ENCODE measurements around the gene TMEM141.

Gene TMEM141

GRCh38 chr9:136744773-136745172, 46.4 kb upstream of the TMEM141 start:
- no peak overlapping the region for H3K4me2 ChIP-seq
- no peak overlapping the region for H3K27ac ChIP-seq
- no peak for TF ChIP-seq CTCF (conservative IDR thresholded peaks at IDR 0.05; ENCODE audit: low read depth, low read length)

GRCh38 chr9:136745389-136746154, 45.6 kb upstream of the TMEM141 start:
- Histone ChIP-seq H3K9ac (no peak overlapping the region), H3K36me3 (ENCODE audit: insufficient read depth) (no peaks in the 10 kb centered on the region), H2AFZ (ENCODE audit: low read depth) (no peak overlapping the region), H3K4me2 (no peak overlapping the region), H3K4me3 (IDR thresholded peaks at IDR 0.05; ENCODE audit: insufficient read depth, low read depth, low read length) (no peak overlapping the region), H3K27ac (no peak overlapping the region), H3K27me3 (ENCODE audit: insufficient read depth, low read depth) (peaks cover 96% of the 10 kb centered on the region), H4K20me1 (ENCODE audit: insufficient read depth) (no peaks in the 10 kb centered on the region), H3K79me2 (ENCODE audit: insufficient read depth, low read depth) (no peaks in the 10 kb centered on the region), H3K4me1 (ENCODE audit: low read depth, poor library complexity, severe bottlenecking) (peaks cover 11% of the 10 kb centered on the region)
- no peak for TF ChIP-seq CTCF (conservative IDR thresholded peaks at IDR 0.05; ENCODE audit: low read depth, low read length)

More at GRCh38 chr9:136744773-136745172, 46.4 kb upstream of the TMEM141 start:
- Histone ChIP-seq H3K79me2 (ENCODE audit: insufficient read depth, low read depth) (no peaks in the 10 kb centered on the region), H3K27me3 (ENCODE audit: insufficient read depth, low read depth) (peaks cover 96% of the 10 kb centered on the region), H4K20me1 (ENCODE audit: insufficient read depth) (no peaks in the 10 kb centered on the region), H3K9ac (no peak overlapping the region), H2AFZ (ENCODE audit: low read depth) (no peak overlapping the region), H3K4me3 (IDR thresholded peaks at IDR 0.05; ENCODE audit: insufficient read depth, low read depth, low read length) (no peak overlapping the region), H3K4me1 (ENCODE audit: low read depth, poor library complexity, severe bottlenecking) (peaks cover 11% of the 10 kb centered on the region), H3K36me3 (ENCODE audit: insufficient read depth) (no peaks in the 10 kb centered on the region)

- Histone ChIP-seq H3K4me3 (IDR thresholded peaks at IDR 0.05; ENCODE audit: insufficient read depth, low read depth, low read length) (no peak overlapping the region), H3K4me1 (ENCODE audit: low read depth, poor library complexity, severe bottlenecking) (peaks cover 9% of the 10 kb centered on the region), H3K27me3 (ENCODE audit: insufficient read depth, low read depth) (peaks cover 96% of the 10 kb centered on the region), H3K27ac (no peak overlapping the region), H4K20me1 (ENCODE audit: insufficient read depth) (no peaks in the 10 kb centered on the region), H3K4me2 (no peak overlapping the region), H3K36me3 (ENCODE audit: insufficient read depth) (no peaks in the 10 kb centered on the region), H3K9ac (no peak overlapping the region), H2AFZ (ENCODE audit: low read depth) (no peak overlapping the region), H3K79me2 (ENCODE audit: insufficient read depth, low read depth) (no peaks in the 10 kb centered on the region)
- TF ChIP-seq CTCF (conservative IDR thresholded peaks at IDR 0.05; ENCODE audit: low read depth, low read length) = no peak
Measured at GRCh38 chr9:136746155-136746490, 45.0 kb upstream of the TMEM141 start.

GRCh38 chr9:136746621-136747020, 44.5 kb upstream of the TMEM141 start:
- no peak for TF ChIP-seq CTCF (conservative IDR thresholded peaks at IDR 0.05; ENCODE audit: low read depth, low read length)
- Histone ChIP-seq H4K20me1 (ENCODE audit: insufficient read depth) (no peaks in the 10 kb centered on the region), H3K27me3 (ENCODE audit: insufficient read depth, low read depth) (peaks cover 96% of the 10 kb centered on the region), H3K36me3 (ENCODE audit: insufficient read depth) (no peaks in the 10 kb centered on the region), H3K27ac (no peak overlapping the region), H3K4me1 (ENCODE audit: low read depth, poor library complexity, severe bottlenecking) (peaks cover 4% of the 10 kb centered on the region), H3K9ac (no peak overlapping the region), H2AFZ (ENCODE audit: low read depth) (no peak overlapping the region), H3K79me2 (ENCODE audit: insufficient read depth, low read depth) (no peaks in the 10 kb centered on the region), H3K4me2 (no peak overlapping the region), H3K4me3 (IDR thresholded peaks at IDR 0.05; ENCODE audit: insufficient read depth, low read depth, low read length) (no peak overlapping the region)
